Measurements from ENCODE around the gene NEO1.

Gene NEO1

GRCh38 chr15:73227433-73228056, 175.3 kb downstream of the NEO1 start:
- no peak for DNase-seq

- no peak for DNase-seq
These were observed 175.9 kb downstream of the NEO1 start for GRCh38 chr15:73228128-73228646.

GRCh38 chr15:73231661-73232419, 179.6 kb downstream of the NEO1 start:
- no peak for DNase-seq

DNA sequence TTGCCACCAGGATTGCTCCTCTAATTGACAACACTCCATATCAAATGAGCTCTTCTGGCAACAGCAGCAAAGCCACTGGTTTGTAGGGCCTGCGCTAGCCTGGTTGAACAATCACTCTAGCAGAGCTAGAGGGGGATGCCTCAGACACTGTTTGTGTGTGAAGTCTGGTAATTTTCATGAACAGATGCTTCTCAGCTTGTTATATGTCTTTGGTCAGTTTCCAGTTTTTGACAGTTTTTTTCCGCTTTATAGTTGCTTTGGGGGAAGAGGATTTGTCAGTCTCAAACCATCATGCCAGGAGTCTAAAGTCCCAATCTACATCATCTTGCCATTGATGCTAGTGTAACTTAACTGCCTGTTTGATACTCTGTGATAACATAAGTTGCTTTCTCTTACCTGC, 180.5 kb downstream of the NEO1 start:
- DNase-seq: no peak

GRCh38 chr15:73233623-73234022, 181.4 kb downstream of the NEO1 start:
- no peak for DNase-seq

DNA sequence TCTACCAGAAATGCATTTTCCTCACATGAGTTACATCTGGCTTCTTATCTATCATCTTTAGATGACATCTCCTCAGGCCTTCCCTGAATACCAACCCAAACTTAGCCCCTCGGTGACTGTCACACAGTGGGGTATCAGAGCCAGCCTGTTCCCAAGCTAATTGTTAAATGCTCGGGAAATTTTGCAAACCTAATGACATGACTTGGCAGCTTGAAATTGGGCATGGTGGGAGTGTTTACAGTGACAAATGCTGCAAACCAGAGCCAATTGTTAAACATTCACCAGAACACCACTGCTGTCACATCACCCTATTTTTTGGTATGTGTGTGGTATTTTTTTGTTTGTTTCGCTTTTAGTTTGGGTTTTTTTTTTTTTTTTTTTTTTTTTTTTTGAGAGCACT, 185.6 kb downstream of the NEO1 start:
- DNase-seq: no peak

GRCh38 chr15:73239564-73240215, 187.4 kb downstream of the NEO1 start:
- no peak for DNase-seq

DNA sequence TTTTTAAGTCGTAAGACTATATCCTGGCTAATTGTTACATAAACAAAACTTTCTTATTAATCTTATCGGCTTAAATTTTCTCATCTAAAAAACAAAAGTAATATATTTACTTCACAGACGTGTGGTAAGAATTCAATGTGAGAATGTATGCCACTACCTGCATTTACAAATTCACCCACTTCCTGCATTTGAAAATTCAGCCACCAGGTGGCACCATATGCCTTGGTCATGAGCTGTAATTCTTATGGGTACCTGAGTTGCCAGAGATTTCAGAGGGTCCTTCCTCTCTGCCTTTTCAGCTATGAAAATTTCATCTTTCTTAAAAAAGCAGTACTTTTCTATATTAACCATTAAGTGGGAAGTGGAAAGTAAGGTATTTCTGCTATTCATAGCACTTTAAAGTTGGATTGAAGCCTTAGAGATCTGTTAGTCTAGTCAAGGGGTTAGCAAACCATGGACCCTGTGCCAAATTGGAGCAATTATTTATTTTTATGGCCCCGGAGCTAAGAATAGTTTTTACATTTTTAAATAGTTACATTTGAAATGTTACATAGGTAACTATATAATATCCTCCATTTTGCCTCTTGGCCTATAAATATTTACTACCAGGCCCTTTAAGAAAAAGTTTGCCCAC, 188.7 kb downstream of the NEO1 start:
- peak; percentile 88 for DNase-seq

GRCh38 chr15:73244333-73244732, 192.1 kb downstream of the NEO1 start:
- peak; percentile 26 for DNase-seq

DNA sequence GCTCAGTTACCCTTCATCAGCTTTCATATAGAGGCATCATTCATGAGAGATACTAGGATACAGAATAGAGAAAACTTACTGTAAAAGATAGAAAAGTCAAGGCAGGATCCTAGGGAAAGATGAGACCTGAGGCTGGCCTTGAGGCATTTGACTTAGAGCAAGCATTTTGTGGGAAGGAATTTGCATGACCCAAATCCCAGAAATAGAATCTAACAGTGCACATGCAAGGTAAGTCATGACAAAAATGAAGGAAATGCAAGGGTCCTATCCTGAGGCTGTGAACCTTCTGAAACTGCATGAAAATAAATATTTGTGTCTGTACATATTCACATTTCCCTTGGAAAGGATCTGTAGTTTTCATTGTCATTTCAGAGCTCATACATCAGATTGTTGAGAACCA, 194.2 kb downstream of the NEO1 start:
- DNase-seq: no peak

DNA sequence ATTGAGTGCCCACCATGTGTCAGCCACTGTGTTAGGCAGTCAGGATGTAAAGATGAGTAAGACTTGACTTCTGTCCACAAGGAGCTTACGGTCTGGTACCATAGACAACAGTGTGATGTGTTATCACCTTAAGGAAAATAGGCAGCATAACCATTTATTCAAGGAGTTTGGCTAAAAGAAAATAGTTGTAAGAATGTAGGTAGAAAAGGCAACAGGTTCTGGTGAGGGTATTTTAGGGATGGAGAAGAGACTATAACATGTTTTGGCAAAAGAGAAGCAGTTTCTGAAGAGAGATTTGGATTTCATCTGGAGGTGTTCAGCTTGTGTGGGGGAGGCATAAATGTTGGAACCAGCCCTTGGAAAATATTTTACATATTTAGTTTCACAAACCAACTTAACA, 194.6 kb downstream of the NEO1 start:
- no peak for DNase-seq

GRCh38 chr15:73247331-73247730, 195.1 kb downstream of the NEO1 start:
- no peak for DNase-seq

DNA sequence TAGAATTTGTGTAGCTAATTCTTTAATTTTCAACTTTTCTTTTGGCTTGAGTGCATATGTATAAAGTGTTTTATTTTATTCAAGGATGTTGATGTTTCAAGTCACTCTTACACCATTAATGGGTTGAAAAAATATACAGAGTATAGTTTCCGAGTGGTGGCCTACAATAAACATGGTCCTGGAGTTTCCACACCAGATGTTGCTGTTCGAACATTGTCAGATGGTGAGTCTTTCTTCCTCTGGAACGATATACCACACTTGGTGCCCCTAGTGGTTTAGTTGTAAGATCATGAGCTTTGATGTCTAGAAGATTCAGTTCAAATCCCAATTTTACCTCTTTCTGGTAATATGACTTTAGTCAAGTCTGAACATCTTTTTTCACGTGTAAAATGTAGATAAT, 197.2 kb downstream of the NEO1 start:
- no peak for DNase-seq

- DNase-seq: no peak
These were observed 202.3 kb downstream of the NEO1 start for GRCh38 chr15:73254598-73254997.

DNA sequence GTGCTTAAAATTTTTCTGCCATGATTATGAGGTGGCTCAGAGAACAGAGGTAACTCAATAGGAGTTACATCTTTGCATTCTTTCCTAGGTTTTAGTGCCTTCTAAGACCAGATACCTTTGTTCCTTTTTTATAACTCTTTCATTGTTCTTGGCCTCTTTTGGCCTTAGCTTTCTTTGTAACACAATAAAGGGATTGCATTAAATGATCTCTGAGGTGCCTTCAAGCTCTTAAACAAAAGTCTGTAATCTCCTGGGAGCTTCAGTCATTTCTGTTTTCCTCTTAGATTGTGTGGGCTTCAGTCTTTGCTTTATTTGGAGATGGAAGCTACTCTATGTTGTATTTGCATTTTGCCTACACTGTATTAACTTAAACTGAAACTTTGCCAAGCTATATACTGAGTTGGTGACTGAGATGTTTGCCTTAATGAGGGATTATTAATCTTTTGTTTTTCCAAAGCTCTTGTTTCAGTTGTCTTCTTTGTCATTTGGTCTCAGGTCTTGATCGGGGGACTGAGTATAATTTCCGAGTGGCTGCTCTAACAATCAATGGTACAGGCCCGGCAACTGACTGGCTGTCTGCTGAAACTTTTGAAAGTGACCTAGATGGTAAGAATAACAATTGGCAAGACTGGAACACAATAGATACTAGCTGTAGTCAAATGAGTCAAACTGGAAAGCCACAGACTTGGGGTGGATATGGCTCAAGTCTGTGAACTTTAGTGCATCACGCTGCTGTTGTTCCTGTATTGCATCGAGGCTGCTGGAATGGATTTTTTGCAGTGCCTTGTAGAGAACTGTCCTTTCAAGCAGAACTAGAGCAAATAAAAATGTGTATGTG, 206.2 kb downstream of the NEO1 start:
- no peak for DNase-seq

GRCh38 chr15:73264881-73265280, 212.6 kb downstream of the NEO1 start:
- no peak for DNase-seq

- DNase-seq: peak; percentile 79
These were observed 213.4 kb downstream of the NEO1 start for GRCh38 chr15:73265536-73266153.

DNA sequence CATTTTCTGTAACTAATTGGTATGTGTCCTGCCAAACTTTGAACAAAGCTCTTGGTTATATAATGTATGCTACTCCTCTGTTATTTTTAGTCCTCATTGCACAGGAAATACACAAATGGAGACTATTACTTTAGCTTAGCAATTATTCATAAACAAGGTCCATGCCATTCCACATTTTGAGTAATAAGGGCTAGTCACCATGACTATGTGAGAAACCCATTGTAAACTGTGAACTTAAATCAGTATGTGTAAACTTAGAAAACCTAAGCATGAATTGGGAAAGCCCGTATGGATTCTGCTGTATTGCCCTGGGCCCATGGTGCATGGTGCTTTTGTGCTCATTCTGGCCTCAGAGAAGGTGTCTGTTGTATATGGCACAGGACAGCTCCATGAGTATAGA, 216.2 kb downstream of the NEO1 start:
- DNase-seq: no peak

- DNase-seq: no peak
These were observed 218.3 kb downstream of the NEO1 start for GRCh38 chr15:73270366-73271097.

DNA sequence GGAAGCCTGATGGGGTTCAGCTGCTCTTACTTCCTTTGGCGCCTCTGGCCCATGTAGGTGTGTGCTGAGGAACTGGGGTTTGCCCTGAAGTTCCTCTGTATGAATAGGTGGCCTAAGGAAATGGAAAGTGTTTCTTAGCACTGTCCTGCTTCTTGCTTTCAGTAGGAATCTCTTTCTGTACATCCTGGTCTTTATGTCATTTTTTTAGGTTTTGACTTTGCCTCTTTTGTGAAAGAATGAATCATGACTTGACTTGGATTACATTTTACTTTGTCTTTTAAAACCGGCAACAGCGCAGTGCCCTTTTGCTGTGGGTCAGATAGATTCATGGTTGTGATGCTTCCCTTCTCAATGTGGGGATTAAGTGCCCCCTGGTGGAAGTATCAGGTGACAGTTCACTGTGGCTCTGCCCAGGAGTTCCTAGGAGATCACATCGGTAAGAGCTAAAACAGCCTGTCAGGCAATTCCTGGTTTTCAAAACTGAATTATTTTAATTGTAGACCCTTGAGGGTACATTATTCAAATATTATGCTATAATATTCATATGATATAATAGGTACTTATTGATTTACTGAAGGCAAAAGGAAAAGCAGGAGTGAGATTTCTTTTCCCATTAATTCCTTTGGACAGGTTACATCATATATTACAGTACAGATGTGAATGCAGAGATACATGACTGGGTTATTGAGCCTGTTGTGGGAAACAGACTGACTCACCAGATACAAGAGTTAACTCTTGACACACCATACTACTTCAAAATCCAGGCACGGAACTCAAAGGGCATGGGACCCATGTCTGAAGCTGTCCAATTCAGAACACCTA, 221.1 kb downstream of the NEO1 start:
- peak; percentile 82 for DNase-seq

Measured in eye (tissue), 1 donor.